ENCODE results near the gene SPATS2L. TPM values are rescaled to one million over a fixed set of nuclear protein-coding genes. Genes with fewer than 3 reads are reported as not detected.

SPATS2L gene
- total RNA-seq, 2 donors from 2014 or later: 9.7 to 54.4 TPM

DNA sequence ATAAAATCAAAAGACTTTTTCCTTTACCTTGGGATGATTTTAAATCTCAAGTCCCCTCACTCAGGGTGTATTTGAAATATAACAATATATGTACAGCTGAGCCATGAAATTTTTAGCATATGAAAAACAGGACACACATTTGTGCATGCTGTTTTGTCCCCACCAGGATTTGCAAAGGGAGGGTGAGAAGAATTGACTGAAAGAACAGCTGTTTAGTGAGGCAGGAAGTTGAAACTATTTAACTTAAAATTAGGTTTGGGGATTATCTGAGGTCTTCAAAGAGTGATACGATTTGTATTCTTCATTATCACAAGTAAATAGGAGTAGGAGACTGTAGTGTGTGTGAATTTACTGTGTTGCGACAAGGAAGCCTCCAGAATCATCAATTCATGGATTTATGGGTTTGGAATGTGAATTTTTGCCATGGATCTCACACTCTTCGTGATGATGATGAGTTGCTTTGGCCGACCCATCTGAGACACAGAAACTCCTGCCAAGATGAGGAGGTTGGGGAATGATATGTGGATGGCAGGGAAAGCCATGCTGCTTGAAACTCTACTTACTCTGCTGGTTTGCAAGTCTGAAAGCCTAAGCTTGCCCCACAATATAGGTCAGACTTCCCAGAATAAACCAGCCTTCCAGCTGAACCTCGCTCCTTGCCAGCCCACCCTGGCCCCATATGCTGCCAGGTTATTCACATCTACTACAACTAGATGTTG is 31.0 kb upstream of the SPATS2L start:
- no peak for ATAC-seq (replicated peaks)
- Mint-ChIP-seq H3K9me3 (peaks cover 3% of the 10 kb centered on the region), H3K27ac (no peak overlapping the region), H3K4me3 (no peak overlapping the region), H3K4me1 (no peaks in the 10 kb centered on the region), H3K27me3 (peaks cover 7% of the 10 kb centered on the region), H3K36me3 (ENCODE audit: low read depth) (no peaks in the 10 kb centered on the region)

DNA sequence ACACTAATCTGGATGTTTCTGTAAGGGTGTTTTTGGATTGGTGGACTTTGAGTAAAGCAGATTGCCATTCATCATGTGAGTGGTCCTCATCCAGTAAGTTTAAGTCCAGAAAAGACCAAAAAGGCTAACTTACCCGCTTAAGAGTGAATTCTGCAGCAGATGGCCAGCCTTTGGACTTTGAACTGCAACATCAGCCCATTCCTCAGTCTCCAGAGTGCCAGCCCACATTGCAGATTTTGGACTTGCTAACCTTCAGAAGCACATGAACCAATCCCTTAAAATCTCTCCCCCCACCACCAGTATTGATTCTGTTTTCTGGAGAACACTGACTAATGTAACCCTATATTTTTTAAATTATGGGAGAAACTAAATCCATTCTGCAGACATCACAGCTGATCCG is 30.0 kb upstream of the SPATS2L start:
- Mint-ChIP-seq H3K4me3 (no peak overlapping the region), H3K36me3 (ENCODE audit: low read depth) (no peaks in the 10 kb centered on the region), H3K27ac (no peak overlapping the region), H3K9me3 (peaks cover 3% of the 10 kb centered on the region), H3K4me1 (no peaks in the 10 kb centered on the region), H3K27me3 (peaks cover 7% of the 10 kb centered on the region)
- no peak for ATAC-seq (replicated peaks)

DNA sequence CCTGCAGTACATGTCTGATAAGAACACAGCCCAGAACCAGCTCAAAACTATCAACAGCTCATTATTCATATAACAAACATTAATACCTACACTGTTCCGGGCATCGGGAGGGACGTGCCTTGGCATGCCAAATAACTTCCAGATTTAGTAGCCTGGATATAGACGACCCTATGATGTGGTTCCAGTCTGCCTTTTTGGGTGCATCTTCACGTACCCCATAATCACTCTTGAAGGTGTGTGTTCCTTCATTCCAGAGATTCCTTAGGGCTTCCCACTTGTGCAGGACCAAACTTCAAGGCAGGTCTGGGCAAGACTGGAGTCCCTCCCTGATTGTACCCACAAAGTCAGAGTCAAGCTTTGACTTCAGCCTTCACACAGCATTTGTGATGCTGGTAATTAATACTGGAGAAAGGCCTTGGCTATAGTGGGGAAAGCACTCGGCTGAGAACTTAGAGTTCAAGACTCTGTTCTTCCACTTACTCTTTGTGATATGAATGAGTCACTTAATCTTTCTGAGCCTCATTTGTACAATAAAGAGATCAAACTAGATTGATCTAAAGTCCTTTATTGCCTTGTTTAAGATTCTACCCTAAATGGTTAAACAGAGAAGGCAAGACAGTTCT is 27.7 kb upstream of the SPATS2L start:
- Mint-ChIP-seq H3K27ac (no peak overlapping the region), H3K4me1 (no peaks in the 10 kb centered on the region), H3K36me3 (ENCODE audit: low read depth) (no peaks in the 10 kb centered on the region), H3K9me3 (peaks cover 3% of the 10 kb centered on the region), H3K4me3 (no peak overlapping the region), H3K27me3 (peaks cover 16% of the 10 kb centered on the region)
- ATAC-seq (replicated peaks): no peak

DNA sequence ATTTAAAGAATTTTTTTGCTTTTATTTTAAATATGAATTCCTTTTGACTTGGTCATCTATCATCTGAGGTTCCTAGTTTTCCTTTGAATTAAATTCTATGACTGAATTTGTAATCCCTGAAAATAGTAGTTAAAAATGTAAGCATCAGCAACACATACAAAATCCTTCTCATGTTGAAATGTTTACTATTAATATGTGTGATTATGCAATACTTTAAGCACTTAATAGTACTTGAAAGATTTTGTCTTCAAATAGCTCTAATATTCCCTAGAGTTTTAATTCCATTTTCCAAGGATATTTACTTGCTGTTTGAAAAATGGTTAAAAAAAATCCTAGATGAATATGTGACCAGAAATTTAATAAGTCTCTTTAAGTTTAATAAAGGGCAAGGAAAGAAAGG is 26.6 kb upstream of the SPATS2L start:
- peaks cover 19% of the 10 kb centered on the region for H3K27me3 Mint-ChIP-seq
- ATAC-seq (replicated peaks): no peak
- H3K36me3 Mint-ChIP-seq (ENCODE audit: low read depth): no peaks in the 10 kb centered on the region
- H3K4me3 Mint-ChIP-seq: no peak overlapping the region
- H3K27ac Mint-ChIP-seq: no peak overlapping the region
- peaks cover 3% of the 10 kb centered on the region for H3K9me3 Mint-ChIP-seq
- no peaks in the 10 kb centered on the region for H3K4me1 Mint-ChIP-seq

DNA sequence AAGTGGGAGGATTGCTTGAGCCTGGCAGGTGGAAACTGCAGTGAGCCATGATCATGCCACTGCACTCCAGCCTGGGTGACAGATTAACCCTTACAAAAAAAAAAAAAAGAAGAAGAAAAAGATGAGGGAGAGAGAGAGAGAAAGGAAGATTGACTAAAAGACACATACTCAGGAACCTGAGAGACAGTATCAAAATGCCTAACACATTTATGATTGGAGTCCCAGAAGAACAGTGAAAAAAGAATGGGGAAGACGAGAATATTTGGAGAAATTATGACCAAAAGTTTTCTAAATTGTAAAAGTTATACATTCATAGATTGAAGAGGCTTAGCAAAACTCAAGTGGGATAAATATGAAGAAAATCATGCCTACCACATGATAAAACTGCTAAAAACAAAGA is 19.9 kb upstream of the SPATS2L start:
- no peak overlapping the region for H3K4me3 Mint-ChIP-seq
- no peak overlapping the region for H3K27ac Mint-ChIP-seq
- H3K27me3 Mint-ChIP-seq: peaks cover 23% of the 10 kb centered on the region
- no peak for ATAC-seq (replicated peaks)
- H3K9me3 Mint-ChIP-seq: no peaks in the 10 kb centered on the region
- H3K36me3 Mint-ChIP-seq (ENCODE audit: low read depth): no peaks in the 10 kb centered on the region
- no peaks in the 10 kb centered on the region for H3K4me1 Mint-ChIP-seq

DNA sequence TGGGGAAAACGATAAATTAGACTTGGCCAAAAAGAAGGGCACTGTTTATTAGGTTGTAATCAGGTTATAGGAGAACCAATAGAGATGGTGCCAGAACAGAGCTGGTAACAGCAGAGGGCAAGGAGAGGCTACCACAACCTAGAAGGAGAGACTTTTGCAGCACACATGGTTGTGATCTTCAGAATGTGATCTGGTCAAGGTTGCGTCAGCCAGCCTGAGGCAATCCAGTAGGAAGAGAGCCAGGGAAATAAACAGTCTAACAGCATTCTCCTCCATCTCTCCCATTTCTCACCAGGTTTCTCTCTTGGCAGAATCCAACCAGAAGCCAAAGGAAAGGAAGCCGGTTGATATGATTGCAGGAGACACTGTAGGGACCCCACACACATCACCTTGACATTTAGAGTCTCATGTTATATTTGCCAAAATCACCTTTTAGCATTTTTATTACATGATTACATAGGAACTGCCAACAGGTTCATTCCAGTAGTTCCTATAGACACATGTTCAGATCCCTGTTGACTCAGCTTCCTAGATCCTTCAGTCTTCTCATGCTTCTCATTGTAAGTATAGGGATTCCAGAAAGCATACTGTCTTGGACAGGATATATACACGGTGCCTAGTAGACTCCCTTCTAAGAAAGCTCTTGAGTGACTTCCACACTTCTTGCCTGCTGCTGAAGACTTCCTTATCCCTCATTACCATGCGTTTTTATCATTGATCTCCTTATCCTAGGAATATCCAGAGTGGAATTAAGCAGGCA is 17.6 kb upstream of the SPATS2L start:
- no peaks in the 10 kb centered on the region for H3K36me3 Mint-ChIP-seq (ENCODE audit: low read depth)
- ATAC-seq (replicated peaks): no peak
- no peaks in the 10 kb centered on the region for H3K4me1 Mint-ChIP-seq

DNA sequence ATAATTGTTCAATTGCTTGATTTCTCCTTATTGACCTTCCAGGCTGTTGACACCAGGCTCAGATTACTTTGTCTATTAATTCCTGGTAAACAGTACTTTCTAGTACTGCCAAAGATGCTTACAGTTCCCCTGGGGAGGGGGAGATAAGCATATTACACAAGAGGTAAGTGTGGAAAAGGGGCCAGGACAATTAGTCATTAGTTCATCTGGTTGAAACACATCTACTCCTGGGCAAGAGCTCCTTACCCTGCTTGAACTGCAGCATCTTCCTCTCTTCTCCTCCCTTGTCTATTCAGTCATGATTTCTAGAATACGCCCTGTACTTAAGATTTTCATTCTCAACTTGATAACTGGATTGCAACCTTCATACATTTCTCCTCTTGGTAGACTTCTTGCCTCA is 10.4 kb upstream of the SPATS2L start:
- Mint-ChIP-seq H3K9me3 (no peaks in the 10 kb centered on the region), H3K27me3 (no peaks in the 10 kb centered on the region), H3K27ac (no peak overlapping the region), H3K36me3 (ENCODE audit: low read depth) (no peaks in the 10 kb centered on the region), H3K4me3 (no peak overlapping the region), H3K4me1 (peaks cover 4% of the 10 kb centered on the region)
- ATAC-seq (replicated peaks): no peak

More for the DNA sequence above, 17.6 kb upstream of the SPATS2L start:
- no peak overlapping the region for H3K4me3 Mint-ChIP-seq
- H3K27ac Mint-ChIP-seq: no peak overlapping the region
- H3K27me3 Mint-ChIP-seq: peaks cover 14% of the 10 kb centered on the region
- no peaks in the 10 kb centered on the region for H3K9me3 Mint-ChIP-seq

DNA sequence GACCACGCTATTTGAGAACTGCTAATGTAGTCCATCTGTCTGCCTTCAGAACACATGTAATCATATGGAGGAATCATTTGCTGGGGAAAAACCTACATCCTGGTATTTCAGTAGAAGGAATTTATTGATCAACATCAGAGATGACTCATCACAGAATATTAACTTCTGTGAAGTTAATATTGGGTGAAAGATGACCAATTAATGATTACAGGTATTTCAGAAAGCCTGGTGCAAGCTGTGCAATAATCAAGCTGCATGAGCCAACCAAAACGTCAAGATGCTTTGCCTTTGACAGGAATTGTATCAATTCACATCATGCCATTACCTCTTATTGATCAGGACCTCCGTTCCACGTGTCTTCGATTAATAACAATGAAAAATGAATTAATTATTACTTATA is 9.4 kb upstream of the SPATS2L start:
- H3K4me1 Mint-ChIP-seq: peaks cover 4% of the 10 kb centered on the region
- ATAC-seq (replicated peaks): no peak
- H3K9me3 Mint-ChIP-seq: no peaks in the 10 kb centered on the region
- no peak overlapping the region for H3K27ac Mint-ChIP-seq
- H3K36me3 Mint-ChIP-seq (ENCODE audit: low read depth): no peaks in the 10 kb centered on the region
- no peaks in the 10 kb centered on the region for H3K27me3 Mint-ChIP-seq
- no peak overlapping the region for H3K4me3 Mint-ChIP-seq

DNA sequence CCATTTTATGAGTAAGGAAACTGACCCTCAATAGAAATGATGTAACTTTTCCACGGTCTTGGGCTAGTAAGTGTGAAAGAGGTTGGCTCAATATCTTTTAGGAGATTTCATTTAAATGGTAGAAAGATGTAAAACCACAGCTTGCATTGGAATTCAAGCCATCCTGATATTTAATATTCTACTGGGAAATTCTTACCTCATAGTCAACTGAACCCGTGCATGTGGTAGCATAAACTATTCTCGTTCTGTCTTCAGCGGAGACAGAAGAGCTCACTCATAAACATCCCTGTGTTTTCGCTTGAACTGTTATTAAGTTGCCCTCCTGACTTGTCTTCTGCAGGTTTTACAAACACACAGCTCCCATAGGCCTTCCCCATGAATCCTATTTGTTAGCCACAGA is 8.5 kb upstream of the SPATS2L start:
- Mint-ChIP-seq H3K4me1 (peaks cover 4% of the 10 kb centered on the region), H3K9me3 (no peaks in the 10 kb centered on the region), H3K27ac (no peak overlapping the region), H3K36me3 (ENCODE audit: low read depth) (no peaks in the 10 kb centered on the region), H3K4me3 (no peak overlapping the region), H3K27me3 (no peaks in the 10 kb centered on the region)
- ATAC-seq (replicated peaks): no peak

DNA sequence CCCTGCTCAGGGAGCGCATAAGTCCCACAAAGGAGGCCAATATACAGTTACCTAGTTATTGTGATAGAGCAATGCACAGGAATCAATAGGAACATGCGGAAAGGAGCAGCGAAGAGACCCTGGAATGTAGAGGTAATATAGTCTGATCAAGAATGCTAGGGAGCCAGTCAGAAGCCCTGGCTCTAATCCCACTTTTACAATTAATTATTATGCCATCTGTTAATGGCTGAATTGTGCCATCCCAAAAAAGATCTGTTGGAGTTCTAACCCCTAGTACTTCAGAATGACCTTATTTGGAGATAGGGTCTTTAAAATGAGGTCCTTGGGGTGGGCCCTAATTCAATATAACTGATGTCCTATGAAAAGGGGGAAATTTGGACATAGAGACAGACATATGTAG is 7.7 kb upstream of the SPATS2L start:
- Mint-ChIP-seq H3K4me3 (no peak overlapping the region), H3K36me3 (ENCODE audit: low read depth) (no peaks in the 10 kb centered on the region), H3K27me3 (no peaks in the 10 kb centered on the region), H3K9me3 (no peaks in the 10 kb centered on the region), H3K27ac (no peak overlapping the region), H3K4me1 (peaks cover 4% of the 10 kb centered on the region)
- no peak for ATAC-seq (replicated peaks)

DNA sequence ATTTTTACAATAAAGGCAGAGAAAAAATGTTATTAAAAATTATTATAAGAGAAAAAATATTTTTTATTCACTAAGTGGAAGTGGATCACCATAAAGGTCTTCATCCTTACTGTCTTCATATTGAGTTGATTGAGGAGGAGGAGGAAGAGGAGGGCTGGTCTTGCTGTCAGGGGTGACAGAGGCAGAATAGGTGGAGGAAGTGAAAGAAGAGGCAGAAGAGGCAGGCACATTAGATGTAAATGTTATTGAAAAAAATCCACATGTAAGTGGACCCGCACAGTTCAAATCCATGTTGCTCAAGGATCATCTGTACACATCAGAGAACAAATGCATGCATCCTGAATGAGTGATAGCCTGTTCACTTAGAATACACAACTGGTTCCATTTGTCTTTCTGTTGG is 6.4 kb upstream of the SPATS2L start:
- H3K9me3 Mint-ChIP-seq: no peaks in the 10 kb centered on the region
- ATAC-seq (replicated peaks): no peak
- no peaks in the 10 kb centered on the region for H3K27me3 Mint-ChIP-seq
- no peaks in the 10 kb centered on the region for H3K36me3 Mint-ChIP-seq (ENCODE audit: low read depth)
- H3K27ac Mint-ChIP-seq: no peak overlapping the region
- H3K4me1 Mint-ChIP-seq: peaks cover 4% of the 10 kb centered on the region
- no peak overlapping the region for H3K4me3 Mint-ChIP-seq

DNA sequence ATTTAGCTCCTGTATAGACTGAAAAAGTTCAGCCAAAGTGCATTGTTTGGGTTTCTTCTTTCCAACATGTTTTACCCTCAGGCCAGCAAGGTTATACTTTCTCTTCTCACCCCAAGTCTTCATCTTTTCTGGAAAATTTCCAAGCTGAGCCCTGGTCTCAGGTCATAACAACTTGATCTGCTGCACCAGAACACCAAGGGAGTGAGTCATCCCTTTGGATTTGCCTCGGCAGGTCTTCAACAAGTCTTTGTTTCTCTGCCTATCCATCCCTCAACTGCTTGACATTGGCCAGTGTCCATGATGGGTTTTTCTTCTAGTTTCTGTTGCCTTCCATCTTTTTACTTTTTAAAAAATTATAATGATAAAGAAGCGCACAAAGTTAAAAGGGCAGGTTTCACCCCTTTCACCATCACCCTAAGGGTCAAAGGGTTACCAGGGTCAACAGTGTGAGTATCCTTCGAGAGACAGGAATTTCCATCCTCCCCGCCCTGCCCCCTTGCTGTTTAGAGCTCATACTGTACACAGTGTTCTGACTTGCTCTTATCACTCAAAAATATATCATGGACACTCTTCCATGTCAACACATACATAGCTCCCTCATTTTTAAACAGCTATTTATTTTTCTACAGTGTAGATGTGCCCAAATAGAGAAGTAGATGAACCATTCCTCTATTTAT is 5.7 kb upstream of the SPATS2L start:
- Mint-ChIP-seq H3K27me3 (no peaks in the 10 kb centered on the region), H3K4me3 (no peak overlapping the region), H3K27ac (no peak overlapping the region), H3K36me3 (ENCODE audit: low read depth) (no peaks in the 10 kb centered on the region), H3K9me3 (no peaks in the 10 kb centered on the region), H3K4me1 (no peaks in the 10 kb centered on the region)
- no peak for ATAC-seq (replicated peaks)

DNA sequence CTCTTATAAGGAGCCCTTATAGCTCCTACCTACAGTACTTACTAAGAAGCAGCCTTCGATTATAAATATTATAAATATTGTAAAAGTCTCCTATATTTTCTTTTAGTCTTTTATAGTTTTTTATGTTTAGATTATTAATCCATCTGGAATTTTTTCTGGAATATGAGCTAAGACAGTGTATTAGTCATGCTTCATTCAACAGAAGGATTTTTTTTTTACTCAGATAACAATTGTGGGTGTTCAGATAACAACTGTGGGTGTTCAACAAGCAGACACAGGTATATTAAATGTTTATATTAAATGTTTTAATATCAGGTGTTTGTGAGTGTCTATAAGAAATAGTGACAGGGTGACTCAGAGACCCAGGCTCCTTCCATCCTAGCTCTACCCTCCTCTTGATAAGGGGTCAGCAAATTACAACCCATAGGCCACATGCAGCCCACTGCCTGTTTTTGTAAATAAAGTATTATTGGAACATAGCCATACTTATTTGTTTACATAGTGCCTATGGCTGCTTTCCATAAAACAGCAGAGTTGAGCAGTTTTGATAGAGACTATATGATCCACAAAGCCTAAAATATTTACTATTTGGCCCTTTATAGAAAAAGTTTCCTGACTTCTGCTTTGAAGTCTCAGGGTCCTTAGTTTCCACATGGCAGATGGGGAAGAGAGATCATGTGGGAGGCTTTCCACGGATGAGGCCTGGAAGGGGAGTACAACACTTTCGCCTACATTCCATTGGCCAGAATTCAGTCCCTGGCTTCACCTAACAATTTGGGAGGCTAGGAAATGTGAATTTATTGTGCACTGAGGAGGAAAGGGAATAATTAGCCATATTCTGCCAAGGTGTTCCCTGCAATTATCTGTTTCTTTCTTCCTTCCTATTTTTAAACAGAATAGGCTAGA is 4.3 kb upstream of the SPATS2L start:
- Mint-ChIP-seq H3K36me3 (ENCODE audit: low read depth) (peaks cover 6% of the 10 kb centered on the region), H3K27me3 (peaks cover 5% of the 10 kb centered on the region), H3K9me3 (no peaks in the 10 kb centered on the region), H3K4me3 (no peak overlapping the region), H3K4me1 (peaks cover 6% of the 10 kb centered on the region), H3K27ac (no peak overlapping the region)
- no peak for ATAC-seq (replicated peaks)
